ENCODE data around the gene PPP1R14B. TPM values are rescaled to one million over a fixed set of nuclear protein-coding genes. Genes with fewer than 3 reads are reported as not detected.

Gene PPP1R14B
- total RNA-seq, 1 experiment from 2014 or later: 435 TPM

GRCh38 chr11:64238999-64239398 is 7.7 kb downstream of the PPP1R14B start:
- intact Hi-C loops (cut with micrococcal nuclease; ENCODE audit: unreplicated experiment): no loop called here
- no TSS peak for BruUV-seq (replicated peaks)
- Histone ChIP-seq H3K9me2 (ENCODE audit: insufficient read depth) (no peaks in the 10 kb centered on the region), H3K27me3 (ENCODE audit: insufficient read depth, low read depth) (no peaks in the 10 kb centered on the region), H3K4me2 (peak overlapping the region; percentile 95; the same call in 1 of the 2 replicates), H2AFZ (no peak overlapping the region), H3K79me2 (ENCODE audit: low read depth) (peaks cover 38% of the 10 kb centered on the region), H3K4me3 (no peak overlapping the region), H3K27ac (peak overlapping the region; percentile 97; the same call in 1 of the 2 replicates), H3F3A (ENCODE audit: insufficient read depth, low read depth) (peaks cover 46% of the 10 kb centered on the region), H3K36me3 (ENCODE audit: low read depth) (peaks cover 10% of the 10 kb centered on the region), H3K4me1 (replicated peaks; ENCODE audit: insufficient read depth) (peaks cover 44% of the 10 kb centered on the region), H3K9me3 (ENCODE audit: insufficient read depth, low read depth) (no peaks in the 10 kb centered on the region), H4K20me1 (ENCODE audit: insufficient read depth) (peaks cover 13% of the 10 kb centered on the region)
- TF ChIP-seq CTCF (conservative IDR thresholded peaks at IDR 0.05) (no peak), EZH2 (IDR thresholded peaks at IDR 0.05; ENCODE audit: low read depth) (no peak)
- ChIA-PET POLR2A (ENCODE audit: unreplicated experiment) (no interaction called here), CTCF (interaction anchor here (1.1 kb wide), 1 partner anchor 28 kb away, joined by 15 read pairs; no protein-coding TSS in a partner anchor)
- no peak for DNase-seq

- Histone ChIP-seq H3K79me2 (ENCODE audit: low read depth) (peaks cover 29% of the 10 kb centered on the region), H3K4me1 (replicated peaks; ENCODE audit: insufficient read depth) (peaks cover 46% of the 10 kb centered on the region), H3K4me2 (no peak overlapping the region), H4K20me1 (ENCODE audit: insufficient read depth) (peaks cover 13% of the 10 kb centered on the region), H3K4me3 (no peak overlapping the region), H2AFZ (no peak overlapping the region), H3K9me2 (ENCODE audit: insufficient read depth) (no peaks in the 10 kb centered on the region), H3K9me3 (ENCODE audit: insufficient read depth, low read depth) (no peaks in the 10 kb centered on the region), H3K27me3 (ENCODE audit: insufficient read depth, low read depth) (no peaks in the 10 kb centered on the region), H3F3A (ENCODE audit: insufficient read depth, low read depth) (peaks cover 43% of the 10 kb centered on the region), H3K27ac (no peak overlapping the region), H3K36me3 (ENCODE audit: low read depth) (peaks cover 2% of the 10 kb centered on the region; the same call in 1 of the 2 replicates)
- intact Hi-C loops (cut with micrococcal nuclease; ENCODE audit: unreplicated experiment): no loop called here
- DNase-seq: no peak
- POLR2A ChIA-PET (ENCODE audit: unreplicated experiment): interaction anchor here (0.7 to 0.8 kb wide), 2 partner anchors 8 to 541 kb away, joined by 3 to 7 read pairs; no protein-coding TSS in a partner anchor
- BruUV-seq (replicated peaks): no TSS peak
- TF ChIP-seq EZH2 (IDR thresholded peaks at IDR 0.05; ENCODE audit: low read depth): no peak
- TF ChIP-seq CTCF (conservative IDR thresholded peaks at IDR 0.05): no peak
- CTCF ChIA-PET: interaction anchor here (0.8 kb wide), 1 partner anchor 80 kb away, joined by 3 read pairs; the partner anchor contains the start of gene PRDX5
Observed at GRCh38 chr11:64238076-64238475, 8.7 kb downstream of the PPP1R14B start.

- ChIA-PET CTCF (interaction anchor here (0.6 to 0.8 kb wide), 3 partner anchors 80 to 271 kb away, joined by 3 to 4 read pairs (median 3); partner anchors contain the start of gene PRDX5), POLR2A (ENCODE audit: unreplicated experiment) (interaction anchor here (0.6 to 0.8 kb wide), 4 partner anchors 8 to 541 kb away, joined by 3 to 7 read pairs (median 6); partner anchors contain the start of gene TRMT112)
- TF ChIP-seq CTCF (conservative IDR thresholded peaks at IDR 0.05) (no peak), EZH2 (IDR thresholded peaks at IDR 0.05; ENCODE audit: low read depth) (no peak)
- Histone ChIP-seq H3K79me2 (ENCODE audit: low read depth) (peaks cover 24% of the 10 kb centered on the region), H2AFZ (no peak overlapping the region), H3K4me1 (replicated peaks; ENCODE audit: insufficient read depth) (peaks cover 41% of the 10 kb centered on the region), H3K27ac (no peak overlapping the region), H4K20me1 (ENCODE audit: insufficient read depth) (peaks cover 13% of the 10 kb centered on the region), H3K27me3 (ENCODE audit: insufficient read depth, low read depth) (no peaks in the 10 kb centered on the region), H3F3A (ENCODE audit: insufficient read depth, low read depth) (peaks cover 43% of the 10 kb centered on the region), H3K9me3 (ENCODE audit: insufficient read depth, low read depth) (no peaks in the 10 kb centered on the region), H3K4me2 (no peak overlapping the region), H3K9me2 (ENCODE audit: insufficient read depth) (no peaks in the 10 kb centered on the region), H3K4me3 (no peak overlapping the region), H3K36me3 (ENCODE audit: low read depth) (no peaks in the 10 kb centered on the region; the same call in 1 of the 2 replicates)
- intact Hi-C loops (cut with micrococcal nuclease; ENCODE audit: unreplicated experiment): no loop called here
- peak in 1 of 2 experiments; percentile 72 for DNase-seq
- no TSS peak for BruUV-seq (replicated peaks)
Observed at GRCh38 chr11:64237484-64237951, 9.2 kb downstream of the PPP1R14B start.
